WTC11 (cell line): ENCODE results near the gene NTN4. TPM values are rescaled to one million over a fixed set of nuclear protein-coding genes. Genes with fewer than 3 reads are reported as not detected.

Experiments
- ATAC-seq: fragments of 200-7000 bp; cut with Tn5 transposase; 2 replicates; pipeline ENCODE4 v1.10.0; 2021; ENCODE audit warnings: mild to moderate bottlenecking, moderate library complexity
- CTCF ChIA-PET: fragments of 300-600 bp; sonication (Branson Sonifier 250); formaldehyde crosslinking; loops from one replicate; lab custom pipeline; 2021; ENCODE audit warnings: antibody characterized with exemption; lab: Charles Lee
- POLR2A ChIA-PET: fragments of 350-600 bp; sonication (Branson Sonifier 250); formaldehyde crosslinking; loops from one replicate; lab custom pipeline; 2021; ENCODE audit warnings: antibody characterized with exemption; lab: Charles Lee
- DNase-seq: peaks from one replicate; pipeline ENCODE4 v3.0.0; 2021; ENCODE audit warnings: low spot score
- H3K27ac Mint-ChIP-seq: 2 replicates; pipeline ENCODE4 v1.8.0; 2021; ENCODE audit warnings: mixed read lengths
- H3K27me3 Mint-ChIP-seq: 2 replicates; pipeline ENCODE4 v1.8.0; 2021; ENCODE audit warnings: low read depth, mild to moderate bottlenecking, moderate library complexity, mixed read lengths
- H3K36me3 Mint-ChIP-seq: 2 replicates; pipeline ENCODE4 v1.8.0; 2021; ENCODE audit warnings: mixed read lengths
- H3K4me1 Mint-ChIP-seq: 2 replicates; pipeline ENCODE4 v1.8.0; 2022; ENCODE audit warnings: mixed read lengths
- H3K4me3 Mint-ChIP-seq: 2 replicates; pipeline ENCODE4 v1.8.0; 2021; ENCODE audit warnings: mild to moderate bottlenecking, moderate library complexity, mixed read lengths
- H3K9me3 Mint-ChIP-seq: 2 replicates; pipeline ENCODE4 v1.8.0; 2021; ENCODE audit warnings: mixed read lengths
- ATF6 ChIP-seq: sonication (generic); formaldehyde crosslinking; IDR thresholded peaks from 2 replicates; pipeline ENCODE4 v1.8.1; 2023; ENCODE audit warnings: mild to moderate bottlenecking, missing genetic modification reagents
- CTCF ChIP-seq: fragments of 200-600 bp; IDR thresholded peaks from 2 replicates; pipeline ENCODE4 v1.8.0; 2022; ENCODE audit warnings: antibody characterized with exemption
- E2F1 ChIP-seq: sonication (generic); formaldehyde crosslinking; IDR thresholded peaks from 2 replicates; pipeline ENCODE4 v1.8.0; 2022; ENCODE audit warnings: mild to moderate bottlenecking, missing genetic modification reagents
- KAT7 ChIP-seq: sonication (generic); formaldehyde crosslinking; IDR thresholded peaks from 2 replicates; pipeline ENCODE4 v1.8.1; 2023; ENCODE audit warnings: missing genetic modification reagents, mild to moderate bottlenecking, borderline replicate concordance
- MXD4 ChIP-seq: fragments of 250-450 bp; sonication (Bioruptor Pico); IDR thresholded peaks from 2 replicates; pipeline ENCODE4 v1.8.0; 2021; ENCODE audit warnings: mild to moderate bottlenecking, moderate library complexity, borderline replicate concordance
- PRDM15 ChIP-seq: sonication (generic); formaldehyde crosslinking; IDR thresholded peaks from 2 replicates; pipeline ENCODE4 v1.8.0; 2022; ENCODE audit warnings: missing genetic modification reagents
- RELA ChIP-seq: sonication (generic); formaldehyde crosslinking; IDR thresholded peaks from 2 replicates; pipeline ENCODE4 v1.8.1; 2022; ENCODE audit warnings: missing genetic modification reagents, mild to moderate bottlenecking, borderline replicate concordance
- SOX15 ChIP-seq: fragments of 250-450 bp; sonication (Bioruptor Pico); IDR thresholded peaks from 2 replicates; pipeline ENCODE4 v1.9.0; 2021; ENCODE audit warnings: mild to moderate bottlenecking
- STAT6 ChIP-seq: sonication (generic); formaldehyde crosslinking; conservative IDR thresholded peaks from 2 replicates; pipeline ENCODE4 v1.8.1; 2023; ENCODE audit warnings: mild to moderate bottlenecking, low read depth, missing genetic modification reagents, moderate library complexity
- ZMAT4 ChIP-seq: fragments of 250-450 bp; sonication (Bioruptor Pico); IDR thresholded peaks from 2 replicates; pipeline ENCODE4 v1.9.0; 2021; ENCODE audit warnings: mild to moderate bottlenecking
- ZNF232 ChIP-seq: sonication (generic); formaldehyde crosslinking; IDR thresholded peaks from 2 replicates; pipeline ENCODE4 v1.8.0; 2022; ENCODE audit warnings: mild to moderate bottlenecking, missing genetic modification reagents
- ZNF512 ChIP-seq: sonication (generic); formaldehyde crosslinking; IDR thresholded peaks from 2 replicates; pipeline ENCODE4 v1.8.1; 2022; ENCODE audit warnings: missing genetic modification reagents, borderline replicate concordance
- total RNA-seq: library from RNA; stranded (reverse); gene quantifications from 3 replicates; pipeline ENCODE4 v1.2.3, GENCODE V29; 2021

Gene NTN4
- total RNA-seq, 1 experiment from 2014 or later, result 2.7 TPM

- no peak for TF ChIP-seq KAT7 (CRISPR knock-in tag)
- TF ChIP-seq ZNF512 (CRISPR knock-in tag), result no peak
- no peak for TF ChIP-seq ATF6 (CRISPR knock-in tag)
- TF ChIP-seq MXD4 (CRISPR knock-in tag), result no peak
- TF ChIP-seq STAT6 (CRISPR knock-in tag), result no peak
- TF ChIP-seq RELA (CRISPR knock-in tag), result no peak
- Mint-ChIP-seq H3K27me3 (no peaks in the 10 kb centered on the region), H3K4me3 (no peak overlapping the region), H3K4me1 (peaks cover 13% of the 10 kb centered on the region), H3K36me3 (no peaks in the 10 kb centered on the region), H3K9me3 (no peaks in the 10 kb centered on the region), H3K27ac (no peak overlapping the region)
- POLR2A ChIA-PET, result no interaction called here
- CTCF ChIA-PET, result no interaction called here
- no peak for ATAC-seq
- DNase-seq, result no peak
Measured at GRCh38 chr12:95837240-95838038, 46.9 kb upstream of the NTN4 start.

GRCh38 chr12:95836630-95837239 lies 46.2 kb upstream of the NTN4 start:
- ChIA-PET CTCF (no interaction called here), POLR2A (no interaction called here)
- peaks cover 13% of the 10 kb centered on the region for H3K4me1 Mint-ChIP-seq
- H3K27me3 Mint-ChIP-seq, result no peaks in the 10 kb centered on the region
- DNase-seq (no peak), ATAC-seq (no peak)
- H3K9me3 Mint-ChIP-seq, result no peaks in the 10 kb centered on the region
- H3K27ac Mint-ChIP-seq, result no peak overlapping the region
- H3K4me3 Mint-ChIP-seq, result peak overlapping the region; percentile 24
- no peaks in the 10 kb centered on the region for H3K36me3 Mint-ChIP-seq
- TF ChIP-seq STAT6 (CRISPR knock-in tag) (no peak), PRDM15 (CRISPR knock-in tag) (no peak), E2F1 (CRISPR knock-in tag) (no peak), SOX15 (CRISPR knock-in tag) (no peak), ATF6 (CRISPR knock-in tag) (no peak), ZNF232 (CRISPR knock-in tag) (no peak), CTCF (no peak), ZMAT4 (CRISPR knock-in tag) (no peak)
